Heart right ventricle (tissue), 16 donors: ENCODE data around the gene EFNA5. TPM values are rescaled to one million over a fixed set of nuclear protein-coding genes. Genes with fewer than 3 reads are reported as not detected.
A peak's percentile ranks its signal among the peaks of the same experiment; 100 is the strongest.

ENCODE experiments used
- ATAC-seq, 8 donors: fragments of 200-7000 bp; cut with Tn5 transposase; one replicate each; pipeline ENCODE4 v1.9.1; 2020; ENCODE audit warnings: mild to moderate bottlenecking in 8 of 8, moderate library complexity in 8 of 8, moderate number of reproducible peaks in 1 of 8
- DNase-seq, 2 donors: peaks; one replicate each; pipeline ENCODE4 v3.0.0-alpha.2; 2020
- H3K27ac ChIP-seq, 10 donors: fragments of 200-600 bp; sonication (generic) in 2 of 10; one replicate each; pipeline versions ENCODE4 v1.5.0 to v1.8.0; 2020 to 2022; ENCODE audit warnings: mild to moderate bottlenecking in 3 of 10
- H3K27me3 ChIP-seq, 7 donors: fragments of 200-600 bp; one replicate each; pipeline ENCODE4 v1.8.0; 2021 to 2022; ENCODE audit warnings: mild to moderate bottlenecking in 2 of 7
- H3K36me3 ChIP-seq, 9 donors: fragments of 200-600 bp; sonication (generic) in 1 of 9; one replicate each; pipeline versions ENCODE4 v1.5.0 to v1.8.0; 2020 to 2022; ENCODE audit warnings: mild to moderate bottlenecking in 2 of 9
- H3K4me1 ChIP-seq, 9 donors: fragments of 200-600 bp; sonication (generic) in 1 of 9; one replicate each; pipeline versions ENCODE4 v1.5.0 to v1.8.0; 2020 to 2022; ENCODE audit warnings: mild to moderate bottlenecking in 4 of 9
- H3K4me3 ChIP-seq, 10 donors: fragments of 200-600 bp; sonication (generic) in 2 of 10; one replicate each; pipeline versions ENCODE4 v1.5.0 to v1.8.0; 2020 to 2022; ENCODE audit warnings: mild to moderate bottlenecking in 7 of 10, moderate library complexity in 2 of 10
- H3K9me3 ChIP-seq, 11 donors: fragments of 200-600 bp in 10 of 11; sonication (generic) in 2 of 11; one replicate each; pipeline versions ENCODE4 v1.5.0 to v1.8.0; 2013 to 2022; ENCODE audit warnings: mild to moderate bottlenecking in 2 of 11, control low read depth in 1 of 11, moderate library complexity in 1 of 11
- CTCF ChIP-seq, 9 donors: fragments of 200-600 bp; sonication (generic) in 2 of 9; IDR thresholded peaks; one replicate each; pipeline versions ENCODE4 v1.5.0 to v1.8.0; 2021 to 2022; ENCODE audit warnings: antibody characterized with exemption in 9 of 9, mild to moderate bottlenecking in 5 of 9, moderate library complexity in 1 of 9
- WGBS, 2 donors: extraction: QIAGEN DNeasy Blood & Tissue Kit; methylation state at CpG; one replicate each; pipeline ENCODE4 v1.1.7; 2013; ENCODE audit warnings: inconsistent platforms in 1 of 2; 5-methylcytosine and 5-hydroxymethylcytosine counted together
- intact Hi-C, 10 donors: fragments of 100-400 bp; cut with DNase I; formaldehyde crosslinking; loops; one replicate each; pipeline versions ENCODE4 v1.11.1 to v1.14.2; 2022
- polyA plus RNA-seq, 2 donors: library from polyadenylated mRNA; stranded (reverse); fragments of 200-250 nt; gene quantifications; one replicate each; pipeline ENCODE4 v1.2.3, GENCODE V29; 2013
- total RNA-seq, 10 donors: library from RNA; stranded (reverse); fragmentation: NEBNext Ultra II Directional in 3 of 10; extraction: Animal tissue kit (Norgen Biotek cat#: 25700) in 3 of 10; gene quantifications; one replicate each; pipeline versions ENCODE4 v1.2.1 to v1.2.4, GENCODE V29; 2021 to 2023
- donor health status: Arrhythmogenic right ventricular cardiomyopathy.
- donor health status: ischemic (EF 13 %, LVEDD 7.1; RV severe dilation, severe dysfunction).
- donor health status: healthy with polysubstance abuse.
- donor health status: DM: no; HTN: yes; CAD: no.
- donor health status: DM: no; HTN: no; CAD: no.
- donor health status: ischemic (EF 25% LVEDD 6.9; RV normal size, moderate dysfunction).
- donor health status: ischemic (EF 25% LVEDD 5.7; RV mildly dilated, moderate dysfunction).
- donor health status: healthy.
- donor health status: DM: yes; HTN: yes; CAD: no.
- donor health status: Ischemic cardiomyopathy.
- donor health status: ischemic (EF 35%, LVEDD 5.7; RV mildly dilated, moderate dysfunction).
- donor health status: nonischemic (EF 11% LVEDD 7.7; RV severe dilation, severe dysfunction).
- donor health status: DM: yes; HTN: yes; CAD: no.
- donor health status: PGD.
- donor health status: ischemic (EF 29% LVEDD 5.4; RV normal size, mild dysfunction).
- donor health status: nonischemic (EF 23%, LVEDD 6.1; RV moderate dilation, normal function).

EFNA5 gene
- total and polyA plus RNA-seq, 12 donors, result 6.9 to 49.4 (median 33.9) TPM

DNA sequence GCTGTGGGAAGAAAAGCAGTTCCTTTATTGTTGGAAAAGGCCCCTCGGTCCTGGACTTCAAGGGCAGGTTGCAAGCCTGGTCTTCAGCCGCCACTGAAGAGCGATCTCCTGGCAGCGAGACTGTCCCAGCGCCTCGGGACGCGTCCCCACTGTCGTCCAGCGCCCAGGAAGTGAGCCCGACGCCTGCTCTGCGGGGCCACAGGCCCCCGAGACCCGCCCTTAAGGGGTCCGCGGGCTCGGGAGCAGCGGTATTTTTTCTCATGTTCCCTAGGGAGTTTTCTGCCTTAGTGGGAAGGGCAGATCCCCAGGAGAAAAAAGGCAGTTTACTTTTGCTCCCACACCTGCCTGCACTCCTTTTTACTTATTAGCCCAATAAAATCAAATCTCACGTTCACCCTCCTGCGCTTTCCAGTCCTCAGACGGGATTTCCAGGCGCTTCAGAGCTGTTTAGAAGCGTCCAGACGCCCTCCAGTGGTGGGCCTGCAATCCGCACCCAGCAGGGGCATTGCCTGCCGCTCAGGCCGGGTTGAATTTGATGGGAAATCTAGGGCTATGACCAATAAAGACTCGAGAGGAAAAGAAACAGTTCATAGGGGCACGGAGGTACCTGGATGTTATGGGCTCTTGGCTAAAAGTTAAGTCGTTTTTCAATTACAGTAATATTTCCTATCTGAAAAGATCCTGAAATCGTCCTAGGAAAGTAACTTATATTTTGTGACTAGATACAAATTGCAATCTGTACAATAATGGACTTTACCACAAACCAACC, 2.8 kb upstream of the EFNA5 start:
- TF ChIP-seq CTCF (IDR thresholded peaks at IDR 0.05), result peak; percentile 74 to 96 (median 93)
- WGBS, 2 donors, result 2% methylated on average over 32 of the region's 32 CpGs
- Histone ChIP-seq H3K4me1 (peaks cover 0 to 40% (median 33%) of the 10 kb centered on the region in 9 donors), H3K9me3 (no peaks in the 10 kb centered on the region), H3K4me3 (peak overlapping the region; percentile 22 to 73 (median 62)), H3K27ac (peak overlapping the region; percentile 64 to 93 (median 85)), H3K36me3 (no peaks in the 10 kb centered on the region), H3K27me3 (peaks cover 0 to 93% (median 31%) of the 10 kb centered on the region in 7 donors)
- DNase-seq (peak; percentile 81 to 84), ATAC-seq (peak; percentile 46 to 75 (median 63))
- intact Hi-C loops, result loop anchor here in 7 of 10 donors (5.0 to 10.0 kb wide), 10 partner anchors 101 to 759 kb away; no protein-coding TSS in a partner anchor

GRCh38 chr5:107673039-107673367, 2.3 kb upstream of the EFNA5 start:
- DNase-seq, result no peak

GRCh38 chr5:107672211-107673038, 1.7 kb upstream of the EFNA5 start:
- intact Hi-C loops, result loop anchor here in 7 of 10 donors (5.0 to 10.0 kb wide), 10 partner anchors 100 to 758 kb away; no protein-coding TSS in a partner anchor
- TF ChIP-seq CTCF (IDR thresholded peaks at IDR 0.05), result no peak
- ATAC-seq (peak; percentile 60 to 80 (median 66)), DNase-seq (peak; percentile 66 to 72)
- WGBS, 2 donors, result 0 to 1% methylated on average over 66 of the region's 66 CpGs
- Histone ChIP-seq H3K27me3 (peaks cover 0 to 93% (median 29%) of the 10 kb centered on the region in 7 donors), H3K27ac (peak overlapping the region; percentile 78 to 93 (median 86)), H3K36me3 (no peaks in the 10 kb centered on the region), H3K9me3 (no peaks in the 10 kb centered on the region), H3K4me3 (peak overlapping the region; percentile 44 to 73 (median 64)), H3K4me1 (peaks cover 0 to 40% (median 33%) of the 10 kb centered on the region in 9 donors)

More at GRCh38 chr5:107673039-107673367, 2.3 kb upstream of the EFNA5 start:
- Histone ChIP-seq H3K4me1 (peaks cover 0 to 40% (median 33%) of the 10 kb centered on the region in 9 donors), H3K9me3 (no peaks in the 10 kb centered on the region), H3K4me3 (peak overlapping the region; percentile 22 to 73 (median 62)), H3K27ac (peak overlapping the region; percentile 64 to 93 (median 85)), H3K36me3 (no peaks in the 10 kb centered on the region), H3K27me3 (peaks cover 0 to 93% (median 31%) of the 10 kb centered on the region in 7 donors)
- TF ChIP-seq CTCF (IDR thresholded peaks at IDR 0.05), result no peak
- intact Hi-C loops, result loop anchor here in 7 of 10 donors (5.0 to 10.0 kb wide), 10 partner anchors 101 to 758 kb away; no protein-coding TSS in a partner anchor
- WGBS, 2 donors, result 0% methylated on average over 11 of the region's 11 CpGs
- no peak for ATAC-seq

DNA sequence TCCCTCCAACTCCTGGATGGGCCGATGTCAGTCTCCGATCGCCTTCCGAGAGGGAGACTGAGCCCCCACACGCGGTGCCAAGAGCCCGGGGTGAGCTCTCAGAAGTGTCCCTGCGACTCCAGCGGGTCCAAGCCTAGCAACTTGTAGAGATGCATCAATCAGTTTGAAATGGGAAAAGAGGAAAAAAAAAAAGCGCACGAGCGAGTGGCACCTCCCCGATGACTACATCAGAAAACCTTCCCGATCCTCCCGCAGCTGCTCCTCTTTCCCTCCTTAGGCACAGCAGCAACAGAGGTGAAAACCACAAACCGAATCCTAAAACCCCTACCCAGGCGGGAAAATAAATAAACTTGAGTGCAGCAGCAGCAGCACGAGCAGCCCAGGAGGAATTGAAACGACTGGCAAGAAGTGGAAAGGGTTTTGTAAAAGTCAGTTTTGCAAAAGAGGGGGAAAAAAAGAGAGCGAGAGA, 1.0 kb upstream of the EFNA5 start:
- TF ChIP-seq CTCF (IDR thresholded peaks at IDR 0.05), result no peak
- H3K27ac ChIP-seq, result peak overlapping the region; percentile 77 to 93 (median 86)
- 1% methylated on average over 20 of the region's 20 CpGs for WGBS, 2 donors
- H3K9me3 ChIP-seq, result no peaks in the 10 kb centered on the region
- intact Hi-C loops, result loop anchor here in 7 of 10 donors (5.0 to 10.0 kb wide), 10 partner anchors 99 to 757 kb away; no protein-coding TSS in a partner anchor
- peaks cover 0 to 40% (median 35%) of the 10 kb centered on the region in 9 donors for H3K4me1 ChIP-seq
- no peak for DNase-seq
- ATAC-seq, result peak in 3 of 8 donors; percentile 0 to 2 (median 0)
- no peaks in the 10 kb centered on the region for H3K36me3 ChIP-seq
- peak overlapping the region; percentile 44 to 73 (median 64) for H3K4me3 ChIP-seq
- peaks cover 0 to 92% (median 29%) of the 10 kb centered on the region in 7 donors for H3K27me3 ChIP-seq
